WTC11 (cell line): ENCODE data around the gene STYXL2.

Experiments used
- GTF2I ChIP-seq: fragments of 250-450 bp; sonication (Bioruptor Pico); conservative IDR thresholded peaks from 2 replicates; pipeline ENCODE4 v1.4.0; 2021; ENCODE audit warnings: mild to moderate bottlenecking
- SP1 ChIP-seq: sonication (generic); formaldehyde crosslinking; conservative IDR thresholded peaks from 2 replicates; pipeline ENCODE4 v1.8.1; 2022; ENCODE audit warnings: missing genetic modification reagents
- ZNF121 ChIP-seq: sonication (generic); formaldehyde crosslinking; IDR thresholded peaks from 2 replicates; pipeline ENCODE4 v1.8.0; 2023; ENCODE audit warnings: missing genetic modification reagents
- ZNF138 ChIP-seq: sonication (generic); formaldehyde crosslinking; conservative IDR thresholded peaks from 2 replicates; pipeline ENCODE4 v1.8.1; 2022; ENCODE audit warnings: mild to moderate bottlenecking, moderate library complexity, missing genetic modification reagents
- TF ChIP-seq, protein P1 (sequence below): sonication (generic); formaldehyde crosslinking; IDR thresholded peaks from 2 replicates; pipeline ENCODE4 v1.8.1; 2023; ENCODE audit warnings: mild to moderate bottlenecking, missing genetic modification reagents, moderate library complexity
- TF ChIP-seq, protein P2 (sequence below): fragments of 200-600 bp; IDR thresholded peaks from 2 replicates; pipeline ENCODE4 v1.8.0; 2022; ENCODE audit warnings: antibody characterized with exemption
- TF ChIP-seq, protein P3 (sequence below): sonication (generic); formaldehyde crosslinking; IDR thresholded peaks from 2 replicates; pipeline ENCODE4 v1.8.0; 2023; ENCODE audit warnings: missing genetic modification reagents
- TF ChIP-seq, protein P4 (sequence below): sonication (generic); formaldehyde crosslinking; IDR thresholded peaks from 2 replicates; pipeline ENCODE4 v1.8.0; 2022; ENCODE audit warnings: mild to moderate bottlenecking, missing genetic modification reagents

DNA sequence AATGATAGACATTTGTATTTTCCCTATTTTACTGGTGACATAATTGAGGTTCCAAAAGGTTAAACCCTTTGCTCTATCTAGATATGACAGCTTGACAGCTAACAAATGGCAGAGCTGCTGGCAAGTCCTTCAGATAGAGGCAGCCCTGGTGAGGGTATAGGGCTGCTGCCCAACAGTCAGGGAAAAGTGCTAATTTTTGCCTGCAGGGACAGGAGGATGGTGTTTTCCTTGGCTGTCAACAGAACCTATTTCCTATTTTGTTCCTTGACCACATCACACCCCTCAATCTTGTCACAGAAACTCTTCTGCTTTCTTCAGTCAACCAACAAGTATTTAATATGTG lies 16.0 kb upstream of the STYXL2 start:
- TF ChIP-seq, protein P1, sequence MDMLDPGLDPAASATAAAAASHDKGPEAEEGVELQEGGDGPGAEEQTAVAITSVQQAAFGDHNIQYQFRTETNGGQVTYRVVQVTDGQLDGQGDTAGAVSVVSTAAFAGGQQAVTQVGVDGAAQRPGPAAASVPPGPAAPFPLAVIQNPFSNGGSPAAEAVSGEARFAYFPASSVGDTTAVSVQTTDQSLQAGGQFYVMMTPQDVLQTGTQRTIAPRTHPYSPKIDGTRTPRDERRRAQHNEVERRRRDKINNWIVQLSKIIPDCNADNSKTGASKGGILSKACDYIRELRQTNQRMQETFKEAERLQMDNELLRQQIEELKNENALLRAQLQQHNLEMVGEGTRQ, result no peak
- TF ChIP-seq, protein P2, sequence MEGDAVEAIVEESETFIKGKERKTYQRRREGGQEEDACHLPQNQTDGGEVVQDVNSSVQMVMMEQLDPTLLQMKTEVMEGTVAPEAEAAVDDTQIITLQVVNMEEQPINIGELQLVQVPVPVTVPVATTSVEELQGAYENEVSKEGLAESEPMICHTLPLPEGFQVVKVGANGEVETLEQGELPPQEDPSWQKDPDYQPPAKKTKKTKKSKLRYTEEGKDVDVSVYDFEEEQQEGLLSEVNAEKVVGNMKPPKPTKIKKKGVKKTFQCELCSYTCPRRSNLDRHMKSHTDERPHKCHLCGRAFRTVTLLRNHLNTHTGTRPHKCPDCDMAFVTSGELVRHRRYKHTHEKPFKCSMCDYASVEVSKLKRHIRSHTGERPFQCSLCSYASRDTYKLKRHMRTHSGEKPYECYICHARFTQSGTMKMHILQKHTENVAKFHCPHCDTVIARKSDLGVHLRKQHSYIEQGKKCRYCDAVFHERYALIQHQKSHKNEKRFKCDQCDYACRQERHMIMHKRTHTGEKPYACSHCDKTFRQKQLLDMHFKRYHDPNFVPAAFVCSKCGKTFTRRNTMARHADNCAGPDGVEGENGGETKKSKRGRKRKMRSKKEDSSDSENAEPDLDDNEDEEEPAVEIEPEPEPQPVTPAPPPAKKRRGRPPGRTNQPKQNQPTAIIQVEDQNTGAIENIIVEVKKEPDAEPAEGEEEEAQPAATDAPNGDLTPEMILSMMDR, result no peak
- no peak for TF ChIP-seq ZNF138 (CRISPR knock-in tag)
- TF ChIP-seq, protein P3, sequence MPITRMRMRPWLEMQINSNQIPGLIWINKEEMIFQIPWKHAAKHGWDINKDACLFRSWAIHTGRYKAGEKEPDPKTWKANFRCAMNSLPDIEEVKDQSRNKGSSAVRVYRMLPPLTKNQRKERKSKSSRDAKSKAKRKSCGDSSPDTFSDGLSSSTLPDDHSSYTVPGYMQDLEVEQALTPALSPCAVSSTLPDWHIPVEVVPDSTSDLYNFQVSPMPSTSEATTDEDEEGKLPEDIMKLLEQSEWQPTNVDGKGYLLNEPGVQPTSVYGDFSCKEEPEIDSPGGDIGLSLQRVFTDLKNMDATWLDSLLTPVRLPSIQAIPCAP, result no peak
- no peak for TF ChIP-seq GTF2I (CRISPR knock-in tag)
- TF ChIP-seq ZNF121 (CRISPR knock-in tag), result no peak
- TF ChIP-seq, protein P4, sequence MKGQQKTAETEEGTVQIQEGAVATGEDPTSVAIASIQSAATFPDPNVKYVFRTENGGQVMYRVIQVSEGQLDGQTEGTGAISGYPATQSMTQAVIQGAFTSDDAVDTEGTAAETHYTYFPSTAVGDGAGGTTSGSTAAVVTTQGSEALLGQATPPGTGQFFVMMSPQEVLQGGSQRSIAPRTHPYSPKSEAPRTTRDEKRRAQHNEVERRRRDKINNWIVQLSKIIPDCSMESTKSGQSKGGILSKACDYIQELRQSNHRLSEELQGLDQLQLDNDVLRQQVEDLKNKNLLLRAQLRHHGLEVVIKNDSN, result no peak
- TF ChIP-seq SP1 (CRISPR knock-in tag), result no peak
